ENCODE measurements around the gene KCNJ8. TPM values are rescaled to one million over a fixed set of nuclear protein-coding genes. Genes with fewer than 3 reads are reported as not detected.

KCNJ8 gene
- total RNA-seq, 1 donor from 2014 or later: 17.2 TPM

DNA sequence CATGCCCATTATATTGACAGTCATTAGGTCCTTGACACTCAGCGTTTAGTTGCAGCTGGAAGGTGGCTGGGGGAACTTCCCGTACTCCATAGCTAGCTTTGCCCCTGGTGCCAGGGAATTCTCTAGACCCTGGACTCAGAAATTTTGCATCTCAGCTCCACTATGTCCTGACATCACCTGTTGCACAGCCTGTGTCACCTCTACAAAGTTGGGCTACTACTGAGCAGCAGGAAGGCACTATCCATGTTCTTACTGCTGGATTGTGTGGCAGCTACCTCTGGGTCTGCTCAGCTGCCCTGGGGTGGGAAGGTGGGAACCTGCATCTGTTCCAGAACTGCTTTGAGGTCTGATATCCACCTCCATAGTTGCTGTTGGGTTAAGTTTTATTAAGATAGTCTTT lies 11.0 kb downstream of the KCNJ8 start:
- no peak for TF ChIP-seq POLR2A (IDR thresholded peaks at IDR 0.05)
- TF ChIP-seq, protein P1, sequence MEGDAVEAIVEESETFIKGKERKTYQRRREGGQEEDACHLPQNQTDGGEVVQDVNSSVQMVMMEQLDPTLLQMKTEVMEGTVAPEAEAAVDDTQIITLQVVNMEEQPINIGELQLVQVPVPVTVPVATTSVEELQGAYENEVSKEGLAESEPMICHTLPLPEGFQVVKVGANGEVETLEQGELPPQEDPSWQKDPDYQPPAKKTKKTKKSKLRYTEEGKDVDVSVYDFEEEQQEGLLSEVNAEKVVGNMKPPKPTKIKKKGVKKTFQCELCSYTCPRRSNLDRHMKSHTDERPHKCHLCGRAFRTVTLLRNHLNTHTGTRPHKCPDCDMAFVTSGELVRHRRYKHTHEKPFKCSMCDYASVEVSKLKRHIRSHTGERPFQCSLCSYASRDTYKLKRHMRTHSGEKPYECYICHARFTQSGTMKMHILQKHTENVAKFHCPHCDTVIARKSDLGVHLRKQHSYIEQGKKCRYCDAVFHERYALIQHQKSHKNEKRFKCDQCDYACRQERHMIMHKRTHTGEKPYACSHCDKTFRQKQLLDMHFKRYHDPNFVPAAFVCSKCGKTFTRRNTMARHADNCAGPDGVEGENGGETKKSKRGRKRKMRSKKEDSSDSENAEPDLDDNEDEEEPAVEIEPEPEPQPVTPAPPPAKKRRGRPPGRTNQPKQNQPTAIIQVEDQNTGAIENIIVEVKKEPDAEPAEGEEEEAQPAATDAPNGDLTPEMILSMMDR (IDR thresholded peaks at IDR 0.05): no peak
- TF ChIP-seq POLR2AphosphoS5 (IDR thresholded peaks at IDR 0.05; ENCODE audit: insufficient read depth in 1 of 2, low read depth in 1 of 2): no peak
- no peaks in the 10 kb centered on the region for H3K9me3 ChIP-seq
- no peak overlapping the region for H3K27ac ChIP-seq
- intact Hi-C loops (cut with DNase I): no loop called here
- no peaks in the 10 kb centered on the region for H3K27me3 ChIP-seq
- no peak for DNase-seq (ENCODE audit: extremely low spot score in 2 of 2)
- H3K4me1 ChIP-seq: no peaks in the 10 kb centered on the region
- H3K4me3 ChIP-seq: no peak overlapping the region
- peaks cover 0 to 9% of the 10 kb centered on the region in 2 donors for H3K36me3 ChIP-seq

DNA sequence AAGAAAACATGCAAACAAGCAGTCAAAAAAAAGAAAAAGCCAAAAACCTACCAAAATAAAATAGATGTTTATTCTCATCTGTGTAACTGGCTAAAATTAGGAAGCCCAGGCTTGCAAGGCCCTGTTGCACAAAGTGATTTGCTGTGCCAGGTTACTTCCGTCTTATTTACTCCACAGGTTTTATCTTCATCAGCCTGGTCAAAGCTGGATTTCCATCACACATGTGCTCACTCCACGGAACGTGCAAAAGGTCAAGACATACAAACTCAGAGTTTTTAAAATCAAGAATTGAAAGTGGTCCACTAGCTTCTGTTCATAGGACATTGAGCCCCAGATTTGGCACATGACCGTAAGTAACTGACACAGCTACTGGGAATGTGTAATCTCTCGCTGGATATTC lies 14.8 kb downstream of the KCNJ8 start:
- Histone ChIP-seq H3K27ac (no peak overlapping the region), H3K36me3 (no peaks in the 10 kb centered on the region), H3K4me3 (no peak overlapping the region), H3K27me3 (no peaks in the 10 kb centered on the region), H3K4me1 (no peaks in the 10 kb centered on the region), H3K9me3 (no peaks in the 10 kb centered on the region)
- intact Hi-C loops (cut with DNase I): no loop called here
- TF ChIP-seq POLR2AphosphoS5 (IDR thresholded peaks at IDR 0.05; ENCODE audit: insufficient read depth in 1 of 2, low read depth in 1 of 2): no peak
- TF ChIP-seq POLR2A (IDR thresholded peaks at IDR 0.05): no peak
- TF ChIP-seq, protein P1 (IDR thresholded peaks at IDR 0.05): no peak
- DNase-seq (ENCODE audit: extremely low spot score in 2 of 2): no peak

DNA sequence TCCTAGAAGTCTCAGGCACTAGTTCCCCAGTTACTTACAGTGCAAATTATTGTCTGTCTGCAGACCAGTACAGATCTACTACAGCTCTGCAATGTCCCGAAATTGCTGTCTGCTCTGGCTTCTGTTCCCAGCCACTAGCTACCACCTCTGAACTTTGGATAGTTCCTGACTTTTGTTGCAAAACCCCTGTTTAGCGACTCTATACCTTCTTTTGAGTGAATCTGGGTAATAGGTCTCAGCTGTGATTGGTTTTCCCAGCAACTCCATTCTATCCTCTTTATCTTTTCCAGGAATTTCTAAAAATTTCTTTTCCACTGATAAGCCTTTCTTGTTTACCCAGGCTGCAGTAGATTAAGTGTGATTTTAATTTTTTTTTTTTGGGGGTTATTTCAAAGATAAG lies 16.8 kb downstream of the KCNJ8 start:
- no peak for DNase-seq (ENCODE audit: extremely low spot score in 2 of 2)
- H3K36me3 ChIP-seq: no peaks in the 10 kb centered on the region
- intact Hi-C loops (cut with DNase I): no loop called here
- TF ChIP-seq POLR2AphosphoS5 (IDR thresholded peaks at IDR 0.05; ENCODE audit: insufficient read depth in 1 of 2, low read depth in 1 of 2): no peak
- TF ChIP-seq, protein P1 (IDR thresholded peaks at IDR 0.05): no peak
- TF ChIP-seq POLR2A (IDR thresholded peaks at IDR 0.05): no peak
- no peaks in the 10 kb centered on the region for H3K9me3 ChIP-seq
- no peak overlapping the region for H3K27ac ChIP-seq
- H3K27me3 ChIP-seq: no peaks in the 10 kb centered on the region
- no peak overlapping the region for H3K4me3 ChIP-seq
- H3K4me1 ChIP-seq: no peaks in the 10 kb centered on the region

DNA sequence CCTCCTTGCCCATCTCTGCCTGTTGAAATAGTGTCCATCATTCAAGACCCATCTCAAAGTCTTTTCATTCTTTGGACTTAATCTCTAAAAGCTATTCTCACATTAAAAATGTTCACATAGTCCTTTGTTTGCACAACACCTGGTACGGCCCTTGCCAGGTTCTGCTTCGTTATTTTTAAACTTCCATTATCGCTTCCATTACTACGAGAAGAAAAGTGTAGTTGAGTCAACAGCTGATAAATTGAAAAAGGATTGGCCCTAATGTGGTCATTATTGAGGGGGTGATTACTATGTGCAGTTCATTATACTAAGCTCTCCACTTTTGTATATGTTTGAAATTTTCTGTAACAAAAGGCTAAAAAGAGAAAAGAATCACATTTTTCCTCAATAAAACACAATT lies 17.8 kb downstream of the KCNJ8 start:
- intact Hi-C loops (cut with DNase I): no loop called here
- TF ChIP-seq, protein P1 (IDR thresholded peaks at IDR 0.05): no peak
- H3K4me1 ChIP-seq: peaks cover 7% of the 10 kb centered on the region

DNA sequence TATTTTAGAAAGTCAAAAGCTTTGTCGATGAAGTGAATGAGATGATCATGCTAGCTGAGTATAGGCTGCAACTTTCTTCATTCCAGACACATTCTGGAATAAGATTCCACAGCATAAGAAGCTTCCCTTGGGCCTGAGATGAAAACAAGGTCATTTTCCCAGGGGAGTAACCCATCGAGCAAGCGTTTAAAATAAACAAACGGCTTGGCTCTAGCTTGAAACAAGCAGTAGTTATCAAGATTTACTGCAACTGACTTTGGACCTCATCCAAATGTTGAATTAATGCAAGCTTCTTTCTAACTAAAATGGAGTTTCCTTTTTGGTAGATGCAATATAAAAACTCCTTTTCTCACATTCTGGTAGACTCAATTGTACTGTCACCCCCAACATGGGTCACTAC lies 23.0 kb downstream of the KCNJ8 start:
- intact Hi-C loops (cut with DNase I): no loop called here
- Histone ChIP-seq H3K9me3 (no peaks in the 10 kb centered on the region), H3K4me3 (no peak overlapping the region), H3K27ac (peak overlapping the region; percentile 45), H3K36me3 (no peaks in the 10 kb centered on the region), H3K4me1 (peaks cover 17% of the 10 kb centered on the region), H3K27me3 (no peaks in the 10 kb centered on the region)
- TF ChIP-seq POLR2AphosphoS5 (IDR thresholded peaks at IDR 0.05; ENCODE audit: insufficient read depth in 1 of 2, low read depth in 1 of 2) (peak in 1 of 2 donors; percentile 41), POLR2A (IDR thresholded peaks at IDR 0.05) (no peak)
- TF ChIP-seq, protein P1 (IDR thresholded peaks at IDR 0.05): no peak
- no peak for DNase-seq (ENCODE audit: extremely low spot score in 2 of 2)

More for the DNA sequence above, 17.8 kb downstream of the KCNJ8 start:
- H3K9me3 ChIP-seq: no peaks in the 10 kb centered on the region
- no peak overlapping the region for H3K27ac ChIP-seq
- no peak overlapping the region for H3K4me3 ChIP-seq
- H3K27me3 ChIP-seq: no peaks in the 10 kb centered on the region
- no peak for DNase-seq (ENCODE audit: extremely low spot score in 2 of 2)
- H3K36me3 ChIP-seq: no peaks in the 10 kb centered on the region
